Measurements from ENCODE around the gene COL16A1. TPM values are rescaled to one million over a fixed set of nuclear protein-coding genes. Genes with fewer than 3 reads are reported as not detected.
A peak's percentile ranks its signal among the peaks of the same experiment; 100 is the strongest.

Gene COL16A1
- total and polyA plus RNA-seq, 2 of the 13 experiments (the other 11 are each of a cell fraction or from before 2014, with no cell fraction given): 4.3 to 12.2 TPM

DNA sequence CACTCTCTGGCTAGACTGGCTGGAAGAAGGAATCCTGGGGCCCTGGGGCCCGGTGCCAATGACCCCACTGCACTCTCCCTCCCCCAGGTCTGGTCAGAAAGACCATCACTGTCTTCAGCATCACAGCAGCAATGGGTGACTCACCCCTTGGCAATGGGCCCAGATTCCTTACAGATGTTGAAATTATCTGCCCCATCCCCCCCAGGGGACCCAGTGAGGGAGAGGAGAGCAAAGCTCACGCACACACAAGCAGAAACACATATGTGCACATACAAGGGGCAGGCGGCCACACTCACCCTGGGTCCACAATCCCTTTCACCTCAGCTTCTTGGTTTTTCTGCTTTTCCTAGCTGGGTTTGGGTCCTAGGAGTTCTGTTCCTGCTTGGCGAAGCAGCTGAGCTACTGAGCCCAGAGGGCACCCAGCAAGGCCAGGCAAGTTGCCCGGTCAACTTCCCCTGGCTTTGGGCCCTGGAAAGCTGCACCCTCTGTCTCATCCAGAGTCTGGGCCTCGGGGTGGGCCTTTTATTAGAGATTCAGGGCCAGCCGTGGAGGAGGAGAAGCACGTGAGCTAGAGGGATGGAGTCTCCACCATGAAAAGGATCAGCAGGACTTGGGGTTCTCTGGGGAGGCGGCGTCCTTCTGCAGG lies 2.6 kb downstream of the COL16A1 start (continued):
- 0 out of 2 replicates have a peak, but pooled peaks have one; percentile 29 for TF ChIP-seq ZMYM4 (CRISPR knock-in tag; IDR thresholded peaks at IDR 0.05)
- TF ChIP-seq TARDBP (CRISPR knock-in tag; IDR thresholded peaks at IDR 0.05): peak; percentile 84
- TF ChIP-seq ELF3 (CRISPR knock-in tag; IDR thresholded peaks at IDR 0.05): 0 out of 2 replicates have a peak, but pooled peaks have one; percentile 67
- no peak for TF ChIP-seq ZNF841 (CRISPR knock-in tag; IDR thresholded peaks at IDR 0.05; ENCODE audit: borderline replicate concordance)
- peak; percentile 100 for TF ChIP-seq JUND (CRISPR knock-in tag; IDR thresholded peaks at IDR 0.05)
- no peak; the same call in 1 of the 2 replicates for TF ChIP-seq KDM5B (CRISPR knock-in tag; IDR thresholded peaks at IDR 0.05; ENCODE audit: borderline replicate concordance)
- TF ChIP-seq, protein P1, sequence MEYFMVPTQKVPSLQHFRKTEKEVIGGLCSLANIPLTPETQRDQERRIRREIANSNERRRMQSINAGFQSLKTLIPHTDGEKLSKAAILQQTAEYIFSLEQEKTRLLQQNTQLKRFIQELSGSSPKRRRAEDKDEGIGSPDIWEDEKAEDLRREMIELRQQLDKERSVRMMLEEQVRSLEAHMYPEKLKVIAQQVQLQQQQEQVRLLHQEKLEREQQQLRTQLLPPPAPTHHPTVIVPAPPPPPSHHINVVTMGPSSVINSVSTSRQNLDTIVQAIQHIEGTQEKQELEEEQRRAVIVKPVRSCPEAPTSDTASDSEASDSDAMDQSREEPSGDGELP (IDR thresholded peaks at IDR 0.05; ENCODE audit: borderline replicate concordance, low read depth): peak; percentile 71; the same call in 1 of the 2 replicates
- no peak for TF ChIP-seq EHMT2 (IDR thresholded peaks at IDR 0.05; ENCODE audit: borderline replicate concordance, low read depth, low read length)
- peak; percentile 88 for TF ChIP-seq SKI (IDR thresholded peaks at IDR 0.05; ENCODE audit: partially characterized antibody)
- TF ChIP-seq ARNT2 (CRISPR knock-in tag; IDR thresholded peaks at IDR 0.05; ENCODE audit: low read depth): 0 out of 2 replicates have a peak, but pooled peaks have one; percentile 37
- peak; percentile 94 for TF ChIP-seq PAXIP1 (CRISPR knock-in tag; conservative IDR thresholded peaks at IDR 0.05)
- TF ChIP-seq RCOR2 (CRISPR knock-in tag; IDR thresholded peaks at IDR 0.05): peak; percentile 78
- TF ChIP-seq SMAD3 (CRISPR knock-in tag; IDR thresholded peaks at IDR 0.05): peak; percentile 83
- TF ChIP-seq CREB1 (IDR thresholded peaks at IDR 0.05): peak; percentile 39; the same call in 1 of the 2 replicates
- peak; percentile 88 for TF ChIP-seq CREB1 (CRISPR knock-in tag; IDR thresholded peaks at IDR 0.05)
- no peak for TF ChIP-seq SRSF1 (optimal IDR thresholded peaks at IDR 0.05; ENCODE audit: low read depth, low read length)
- TF ChIP-seq, protein P2, sequence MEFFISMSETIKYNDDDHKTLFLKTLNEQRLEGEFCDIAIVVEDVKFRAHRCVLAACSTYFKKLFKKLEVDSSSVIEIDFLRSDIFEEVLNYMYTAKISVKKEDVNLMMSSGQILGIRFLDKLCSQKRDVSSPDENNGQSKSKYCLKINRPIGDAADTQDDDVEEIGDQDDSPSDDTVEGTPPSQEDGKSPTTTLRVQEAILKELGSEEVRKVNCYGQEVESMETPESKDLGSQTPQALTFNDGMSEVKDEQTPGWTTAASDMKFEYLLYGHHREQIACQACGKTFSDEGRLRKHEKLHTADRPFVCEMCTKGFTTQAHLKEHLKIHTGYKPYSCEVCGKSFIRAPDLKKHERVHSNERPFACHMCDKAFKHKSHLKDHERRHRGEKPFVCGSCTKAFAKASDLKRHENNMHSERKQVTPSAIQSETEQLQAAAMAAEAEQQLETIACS (CRISPR knock-in tag; IDR thresholded peaks at IDR 0.05): no peak
- 0 out of 2 replicates have a peak, but pooled peaks have one; percentile 47 for TF ChIP-seq ZNF276 (CRISPR knock-in tag; IDR thresholded peaks at IDR 0.05; ENCODE audit: low read depth)
- TF ChIP-seq, protein P3, sequence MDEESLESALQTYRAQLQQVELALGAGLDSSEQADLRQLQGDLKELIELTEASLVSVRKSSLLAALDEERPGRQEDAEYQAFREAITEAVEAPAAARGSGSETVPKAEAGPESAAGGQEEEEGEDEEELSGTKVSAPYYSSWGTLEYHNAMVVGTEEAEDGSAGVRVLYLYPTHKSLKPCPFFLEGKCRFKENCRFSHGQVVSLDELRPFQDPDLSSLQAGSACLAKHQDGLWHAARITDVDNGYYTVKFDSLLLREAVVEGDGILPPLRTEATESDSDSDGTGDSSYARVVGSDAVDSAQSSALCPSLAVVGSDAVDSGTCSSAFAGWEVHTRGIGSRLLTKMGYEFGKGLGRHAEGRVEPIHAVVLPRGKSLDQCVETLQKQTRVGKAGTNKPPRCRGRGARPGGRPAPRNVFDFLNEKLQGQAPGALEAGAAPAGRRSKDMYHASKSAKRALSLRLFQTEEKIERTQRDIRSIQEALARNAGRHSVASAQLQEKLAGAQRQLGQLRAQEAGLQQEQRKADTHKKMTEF (CRISPR knock-in tag; IDR thresholded peaks at IDR 0.05): peak; percentile 93
